Glutamatergic neuron (in vitro differentiated cells): ENCODE measurements around the gene ASIC4. TPM values are rescaled to one million over a fixed set of nuclear protein-coding genes. Genes with fewer than 3 reads are reported as not detected.

Experiments
- DNase-seq: peaks from one replicate; pipeline ENCODE4 v3.0.0; 2022
- H3K27ac Mint-ChIP-seq: one replicate; pipeline ENCODE4 v1.8.0; 2020; ENCODE audit warnings: mild to moderate bottlenecking, mixed read lengths, inconsistent platforms; ENCODE audit not compliant: unreplicated experiment
- H3K27me3 Mint-ChIP-seq: one replicate; pipeline ENCODE4 v1.8.0; 2020; ENCODE audit warnings: mild to moderate bottlenecking, moderate library complexity, mixed read lengths, inconsistent platforms; ENCODE audit not compliant: unreplicated experiment
- H3K36me3 Mint-ChIP-seq: one replicate; pipeline ENCODE4 v1.8.0; 2020; ENCODE audit warnings: mild to moderate bottlenecking, mixed read lengths, inconsistent platforms; ENCODE audit not compliant: unreplicated experiment
- H3K4me1 Mint-ChIP-seq: one replicate; pipeline ENCODE4 v1.8.0; 2020; ENCODE audit warnings: mild to moderate bottlenecking, low read depth, mixed read lengths, inconsistent platforms; ENCODE audit not compliant: unreplicated experiment
- H3K4me3 Mint-ChIP-seq: one replicate; pipeline ENCODE4 v1.8.0; 2020; ENCODE audit warnings: mild to moderate bottlenecking, mixed read lengths, inconsistent platforms; ENCODE audit not compliant: unreplicated experiment
- H3K9me3 Mint-ChIP-seq: one replicate; pipeline ENCODE4 v1.8.0; 2020; ENCODE audit warnings: mild to moderate bottlenecking, moderate library complexity, mixed read lengths, inconsistent platforms; ENCODE audit not compliant: unreplicated experiment
- CTCF ChIP-seq: fragments of 200-600 bp; sonication (generic); IDR thresholded peaks from one replicate; pipeline ENCODE4 v1.5.0; 2021; ENCODE audit not compliant: partially characterized antibody, unreplicated experiment
- total RNA-seq: library from RNA; stranded (reverse); fragmentation: NEBNext Ultra II Directional; extraction: Animal tissue kit (Norgen Biotek cat#: 25700); gene quantifications from one replicate; pipeline ENCODE4 v1.2.1, GENCODE V29; 2021; ENCODE audit not compliant: unreplicated experiment

ASIC4 gene
- total RNA-seq, 1 donor from 2014 or later = 5.4 TPM

- Mint-ChIP-seq H3K4me3 (no peak overlapping the region), H3K27ac (peak overlapping the region; percentile 28)
- no peak for DNase-seq
Observed at GRCh38 chr2:219507581-219508443, 6.5 kb upstream of the ASIC4 start.

GRCh38 chr2:219508444-219508734 lies 5.9 kb upstream of the ASIC4 start:
- Mint-ChIP-seq H3K27ac (peak overlapping the region; percentile 28), H3K27me3 (peaks cover 24% of the 10 kb centered on the region), H3K4me1 (peaks cover 37% of the 10 kb centered on the region), H3K4me3 (no peak overlapping the region), H3K9me3 (peaks cover 21% of the 10 kb centered on the region), H3K36me3 (no peaks in the 10 kb centered on the region)
- no peak for TF ChIP-seq CTCF
- no peak for DNase-seq

More at GRCh38 chr2:219507581-219508443, 6.5 kb upstream of the ASIC4 start:
- peaks cover 32% of the 10 kb centered on the region for H3K4me1 Mint-ChIP-seq
- TF ChIP-seq CTCF = no peak
- H3K9me3 Mint-ChIP-seq = peaks cover 16% of the 10 kb centered on the region
- peaks cover 19% of the 10 kb centered on the region for H3K27me3 Mint-ChIP-seq
- H3K36me3 Mint-ChIP-seq = no peaks in the 10 kb centered on the region

- Mint-ChIP-seq H3K36me3 (no peaks in the 10 kb centered on the region), H3K4me3 (peak overlapping the region; percentile 75), H3K27ac (peak overlapping the region; percentile 91), H3K4me1 (peaks cover 41% of the 10 kb centered on the region), H3K9me3 (peaks cover 23% of the 10 kb centered on the region), H3K27me3 (peaks cover 22% of the 10 kb centered on the region)
- no peak for DNase-seq
- no peak for TF ChIP-seq CTCF
Observed at GRCh38 chr2:219508971-219509779, 5.1 kb upstream of the ASIC4 start.

- Mint-ChIP-seq H3K36me3 (no peaks in the 10 kb centered on the region), H3K27me3 (peaks cover 21% of the 10 kb centered on the region), H3K4me3 (peak overlapping the region; percentile 75), H3K27ac (peak overlapping the region; percentile 91), H3K4me1 (peaks cover 40% of the 10 kb centered on the region), H3K9me3 (peaks cover 25% of the 10 kb centered on the region)
- DNase-seq = peak; percentile 87
- TF ChIP-seq CTCF = peak; percentile 74
Observed at GRCh38 chr2:219509780-219510511, 4.3 kb upstream of the ASIC4 start.
